Measurements from ENCODE around the gene ZNF396.
A peak's percentile ranks its signal among the peaks of the same experiment; 100 is the strongest.

ZNF396 gene

GRCh38 chr18:35379421-35379820 is 2.3 kb upstream of the ZNF396 start:
- no peak for DNase-seq

GRCh38 chr18:35378574-35378896 is 1.4 kb upstream of the ZNF396 start:
- DNase-seq: no peak

- DNase-seq: no peak
These were observed 887 bp upstream of the ZNF396 start for GRCh38 chr18:35377875-35378573.

- no peak for DNase-seq
These were observed 770 bp downstream of the ZNF396 start for GRCh38 chr18:35376393-35376741.

GRCh38 chr18:35374708-35375107 is 2.4 kb downstream of the ZNF396 start:
- DNase-seq: no peak

GRCh38 chr18:35371412-35372195 is 5.5 kb downstream of the ZNF396 start:
- no peak for DNase-seq

- DNase-seq: no peak
These were observed 8.0 kb downstream of the ZNF396 start for GRCh38 chr18:35369126-35369525.

- DNase-seq: no peak
These were observed 8.5 kb downstream of the ZNF396 start for GRCh38 chr18:35368595-35368994.

- DNase-seq: no peak
These were observed 14.6 kb downstream of the ZNF396 start for GRCh38 chr18:35362531-35362930.

GRCh38 chr18:35361570-35362321 is 15.4 kb downstream of the ZNF396 start:
- no peak for DNase-seq

- peak; percentile 56 for DNase-seq
These were observed 22.0 kb downstream of the ZNF396 start for GRCh38 chr18:35355140-35355618.

GRCh38 chr18:35352778-35353177 is 24.4 kb downstream of the ZNF396 start:
- no peak for DNase-seq

GRCh38 chr18:35352283-35352682 is 24.9 kb downstream of the ZNF396 start:
- DNase-seq: no peak

GRCh38 chr18:35348001-35348400 is 29.1 kb downstream of the ZNF396 start:
- DNase-seq: no peak

GRCh38 chr18:35345950-35346349 is 31.2 kb downstream of the ZNF396 start:
- DNase-seq: no peak

- no peak for DNase-seq
These were observed 31.6 kb downstream of the ZNF396 start for GRCh38 chr18:35345460-35345921.

GRCh38 chr18:35344736-35345459 is 32.2 kb downstream of the ZNF396 start:
- no peak for DNase-seq

- DNase-seq: peak; percentile 94
These were observed 33.0 kb downstream of the ZNF396 start, which contains the start of gene ZNF24 for GRCh38 chr18:35343936-35344735. TSS of gene ZNF24 (minus strand) at chr18:35344420. CDS start at chr18:35340650, 3,770 bp downstream.

GRCh38 chr18:35343488-35343935 is 33.6 kb downstream of the ZNF396 start:
- no peak for DNase-seq

- no peak for DNase-seq
These were observed 39.9 kb downstream of the ZNF396 start for GRCh38 chr18:35337286-35337685.

GRCh38 chr18:35335866-35336265 is 41.3 kb downstream of the ZNF396 start:
- DNase-seq: no peak

GRCh38 chr18:35334821-35335220 is 42.3 kb downstream of the ZNF396 start:
- no peak for DNase-seq

Measured in stimulated activated CD4-positive, alpha-beta T cell treated with anti-CD3 and anti-CD28 coated beads, Interleukin-4, amount 100 ng/mL, for 24 hours (primary cell).